ENCODE results near the gene ZCCHC9.
"Not testable (repeated sequence)": the region's sequence is repeated elsewhere in the genome, so short reads cannot be mapped to it uniquely, and the experiment has no call there.

ZCCHC9 gene

DNA sequence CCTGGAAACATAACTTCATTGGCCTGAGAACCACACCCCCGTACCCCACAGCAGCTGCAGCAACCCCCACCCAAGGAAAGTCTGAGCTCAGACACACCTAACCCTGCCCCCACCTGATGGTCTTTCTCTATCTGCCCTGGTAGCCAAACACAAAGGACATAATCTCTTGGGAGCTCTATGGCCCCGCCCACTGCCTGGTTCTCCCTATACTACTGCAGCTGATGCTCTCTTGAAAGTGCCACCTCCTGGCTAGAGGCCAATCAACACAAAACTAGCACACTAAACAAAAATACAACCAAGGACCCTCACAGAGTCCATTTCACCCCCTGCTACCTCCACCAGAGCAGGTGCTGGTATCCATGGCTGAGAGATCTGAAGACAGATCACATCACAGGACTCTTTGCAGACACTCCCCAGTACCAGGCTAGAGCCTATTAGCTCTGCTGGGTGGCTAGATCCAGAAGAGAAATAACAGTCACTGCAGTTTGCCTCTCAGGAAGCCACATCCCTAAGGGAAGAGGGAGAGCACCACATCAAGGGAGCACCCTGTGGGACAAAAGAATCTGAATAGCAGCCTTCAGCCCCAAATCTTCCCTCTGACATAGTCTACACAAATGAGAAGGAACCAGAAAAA lies 30.9 kb upstream of the ZCCHC9 start:
- not testable (repeated sequence) for H3K4me3 ChIP-seq (ENCODE audit: extremely low read depth, insufficient read depth, low read length, poor library complexity, severe bottlenecking); H3K36me3 ChIP-seq (ENCODE audit: control insufficient read depth, insufficient read depth, low read length); H3K27ac ChIP-seq (ENCODE audit: low read depth, low read length, severe bottlenecking); H3K9me3 ChIP-seq (ENCODE audit: control insufficient read depth, low read length)
- WGBS, 2 experiments (ENCODE audit: insufficient coverage in 2 of 2) = 75% methylated on average over 1 of the region's 2 CpGs; no CpG with 5 or more reads in 1 of the 2 experiments
- H3K4me1 ChIP-seq (ENCODE audit: control insufficient read depth, insufficient read depth, low read length, poor library complexity, severe bottlenecking) = peaks cover 13% of the 10 kb centered on the region

DNA sequence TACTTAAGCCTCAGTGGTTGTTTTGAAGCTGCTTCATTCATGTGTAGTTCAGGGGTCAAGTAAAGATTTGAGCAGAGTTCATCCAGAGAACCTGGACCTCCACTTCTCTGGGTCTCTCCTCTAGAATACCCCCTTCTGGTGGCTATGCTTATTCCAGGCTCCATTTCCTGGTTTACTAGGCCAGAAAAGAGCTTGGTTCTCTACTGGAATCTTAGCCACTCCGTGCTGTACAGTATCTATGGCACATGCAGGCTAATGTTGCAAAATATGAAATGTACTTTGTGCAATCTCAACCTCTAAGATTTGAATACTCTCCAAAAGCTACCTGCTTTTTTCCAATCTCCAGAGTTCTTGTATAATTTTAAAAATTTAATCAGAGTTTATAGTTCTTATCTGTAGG lies 17.4 kb upstream of the ZCCHC9 start:
- Histone ChIP-seq H3K36me3 (ENCODE audit: control insufficient read depth, insufficient read depth, low read length) (peaks cover 3% of the 10 kb centered on the region), H3K4me3 (ENCODE audit: extremely low read depth, insufficient read depth, low read length, poor library complexity, severe bottlenecking) (no peak overlapping the region), H3K9me3 (ENCODE audit: control insufficient read depth, low read length) (no peaks in the 10 kb centered on the region), H3K27ac (ENCODE audit: low read depth, low read length, severe bottlenecking) (no peak overlapping the region), H3K4me1 (ENCODE audit: control insufficient read depth, insufficient read depth, low read length, poor library complexity, severe bottlenecking) (no peaks in the 10 kb centered on the region)
- WGBS, 2 experiments (ENCODE audit: insufficient coverage in 2 of 2) = no CpG with 5 or more reads among the region's 1 CpG

DNA sequence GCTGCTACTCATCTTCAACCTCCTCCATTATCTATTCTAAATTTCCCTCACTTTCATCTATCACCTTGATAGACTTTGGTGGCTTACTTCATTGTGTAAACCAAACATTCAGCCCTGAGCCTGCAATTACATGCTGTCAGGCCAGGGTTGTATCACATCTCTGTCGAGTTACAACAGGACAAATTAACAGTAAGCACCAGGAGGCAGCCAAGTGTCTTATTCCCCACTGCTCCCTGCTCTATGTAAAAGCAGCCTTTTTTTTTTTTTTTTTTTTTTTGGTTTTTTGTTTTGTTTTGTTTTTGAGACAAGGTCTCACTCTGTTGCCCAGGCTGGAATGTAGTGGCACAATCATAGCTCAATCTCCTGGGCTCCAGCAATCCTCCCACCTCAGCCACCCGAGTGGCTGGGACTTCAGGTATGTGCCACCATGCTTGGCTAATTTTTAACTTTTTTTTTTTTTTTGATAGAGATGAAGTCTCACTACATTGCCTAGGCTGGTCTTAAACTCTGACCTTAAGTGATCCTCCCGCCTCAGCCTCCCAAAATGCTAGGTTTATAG lies 15.2 kb upstream of the ZCCHC9 start:
- Histone ChIP-seq H3K4me1 (ENCODE audit: control insufficient read depth, insufficient read depth, low read length, poor library complexity, severe bottlenecking) (no peaks in the 10 kb centered on the region), H3K36me3 (ENCODE audit: control insufficient read depth, insufficient read depth, low read length) (peaks cover 3% of the 10 kb centered on the region), H3K9me3 (ENCODE audit: control insufficient read depth, low read length) (no peaks in the 10 kb centered on the region), H3K27ac (ENCODE audit: low read depth, low read length, severe bottlenecking) (no peak overlapping the region), H3K4me3 (ENCODE audit: extremely low read depth, insufficient read depth, low read length, poor library complexity, severe bottlenecking) (no peak overlapping the region)
- 89 to 100% methylated on average over 1 of the region's 3 CpGs for WGBS, 2 experiments (ENCODE audit: insufficient coverage in 2 of 2)

DNA sequence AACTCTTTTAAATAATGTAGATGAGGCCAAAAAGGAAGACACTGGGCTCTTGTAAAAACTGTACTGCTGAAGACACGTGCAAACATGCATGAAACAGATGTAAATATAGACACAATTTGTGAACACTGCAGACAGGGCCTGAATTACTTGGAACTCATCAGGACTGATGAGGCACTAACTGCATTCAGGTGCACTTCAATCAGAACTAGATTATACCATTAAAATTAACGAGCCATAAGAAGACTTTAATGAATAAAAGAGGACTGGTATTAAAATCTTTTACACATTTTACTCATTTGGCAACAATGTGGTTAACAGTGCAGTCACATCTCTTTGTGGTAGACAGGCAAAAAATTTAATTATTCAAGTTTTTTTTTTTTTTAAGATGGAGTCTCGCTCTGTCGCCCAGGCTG lies 13.4 kb upstream of the ZCCHC9 start:
- no peak overlapping the region for H3K27ac ChIP-seq (ENCODE audit: low read depth, low read length, severe bottlenecking)
- H3K36me3 ChIP-seq (ENCODE audit: control insufficient read depth, insufficient read depth, low read length) = peaks cover 10% of the 10 kb centered on the region
- H3K9me3 ChIP-seq (ENCODE audit: control insufficient read depth, low read length) = peaks cover 16% of the 10 kb centered on the region
- no peak overlapping the region for H3K4me3 ChIP-seq (ENCODE audit: extremely low read depth, insufficient read depth, low read length, poor library complexity, severe bottlenecking)
- 87 to 90% methylated on average over 2 to 3 of the region's 4 CpGs for WGBS, 2 experiments (ENCODE audit: insufficient coverage in 2 of 2)
- H3K4me1 ChIP-seq (ENCODE audit: control insufficient read depth, insufficient read depth, low read length, poor library complexity, severe bottlenecking) = no peaks in the 10 kb centered on the region

DNA sequence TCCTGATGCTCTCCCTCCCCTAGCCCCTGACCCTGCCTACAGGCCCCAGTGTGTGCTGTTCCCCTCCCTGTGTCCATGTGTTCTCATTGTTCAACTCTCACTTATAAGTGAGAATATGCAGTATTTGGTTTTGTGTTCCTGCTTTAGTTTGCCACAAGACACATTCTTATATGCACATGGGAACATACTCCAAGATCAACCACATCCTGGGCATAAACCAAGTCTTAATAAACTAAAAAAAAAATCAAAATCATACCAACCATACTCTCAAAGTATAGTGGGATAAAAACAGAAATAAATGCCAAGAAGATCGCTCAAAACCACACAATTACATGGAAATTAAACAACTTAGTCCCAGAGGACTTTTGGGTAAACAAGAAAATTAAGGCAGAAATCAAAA lies 11.2 kb upstream of the ZCCHC9 start:
- H3K9me3 ChIP-seq (ENCODE audit: control insufficient read depth, low read length) = peaks cover 26% of the 10 kb centered on the region
- no peak overlapping the region for H3K27ac ChIP-seq (ENCODE audit: low read depth, low read length, severe bottlenecking)
- no peak overlapping the region for H3K4me3 ChIP-seq (ENCODE audit: extremely low read depth, insufficient read depth, low read length, poor library complexity, severe bottlenecking)
- peaks cover 10% of the 10 kb centered on the region for H3K36me3 ChIP-seq (ENCODE audit: control insufficient read depth, insufficient read depth, low read length)
- WGBS, 2 experiments (ENCODE audit: insufficient coverage in 2 of 2) = no CpG with 5 or more reads among the region's 1 CpG
- no peaks in the 10 kb centered on the region for H3K4me1 ChIP-seq (ENCODE audit: control insufficient read depth, insufficient read depth, low read length, poor library complexity, severe bottlenecking)

DNA sequence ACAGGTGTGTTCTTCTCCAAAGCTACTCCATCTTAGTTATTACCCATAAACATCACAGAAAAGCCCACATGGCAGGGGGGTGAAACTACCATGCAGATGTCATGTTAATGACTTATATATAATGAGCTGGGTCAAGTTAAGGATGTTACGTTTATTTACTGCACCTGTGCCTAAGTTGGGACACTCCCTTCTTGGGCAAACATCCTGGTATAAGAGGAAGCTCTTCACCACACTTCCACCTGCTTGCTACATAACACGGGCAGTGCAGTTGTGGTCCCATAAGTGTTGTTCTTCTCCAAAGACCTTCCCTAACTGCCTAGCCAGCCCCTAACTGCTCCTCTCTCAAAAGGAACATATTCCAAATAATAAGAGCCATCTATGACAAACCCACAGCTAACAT lies 9.3 kb upstream of the ZCCHC9 start:
- peaks cover 26% of the 10 kb centered on the region for H3K9me3 ChIP-seq (ENCODE audit: control insufficient read depth, low read length)
- H3K4me3 ChIP-seq (ENCODE audit: extremely low read depth, insufficient read depth, low read length, poor library complexity, severe bottlenecking) = no peak overlapping the region
- H3K27ac ChIP-seq (ENCODE audit: low read depth, low read length, severe bottlenecking) = no peak overlapping the region
- WGBS, 2 experiments (ENCODE audit: insufficient coverage in 2 of 2) = 75 to 100% methylated on average over 1 of the region's 2 CpGs
- peaks cover 7% of the 10 kb centered on the region for H3K36me3 ChIP-seq (ENCODE audit: control insufficient read depth, insufficient read depth, low read length)
- H3K4me1 ChIP-seq (ENCODE audit: control insufficient read depth, insufficient read depth, low read length, poor library complexity, severe bottlenecking) = no peaks in the 10 kb centered on the region

DNA sequence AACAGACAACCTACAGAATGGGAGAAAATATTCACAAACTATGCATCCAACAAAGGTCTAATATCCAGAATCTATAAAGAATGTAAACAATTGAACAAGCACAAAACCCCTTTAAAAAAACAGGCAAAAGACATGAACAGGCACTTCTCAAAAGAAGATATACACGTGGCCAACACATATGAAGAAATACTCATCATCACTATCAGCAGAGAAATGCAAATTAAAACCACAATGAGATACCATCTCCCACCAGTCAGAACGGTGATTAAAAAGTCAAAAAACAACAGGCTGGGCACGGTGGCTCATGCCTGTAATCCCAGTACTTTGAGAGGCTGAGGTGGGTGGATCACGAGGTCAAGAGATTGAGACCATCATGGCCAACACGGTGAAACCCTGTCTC lies 7.4 kb upstream of the ZCCHC9 start:
- H3K4me1 ChIP-seq (ENCODE audit: control insufficient read depth, insufficient read depth, low read length, poor library complexity, severe bottlenecking); H3K4me3 ChIP-seq (ENCODE audit: extremely low read depth, insufficient read depth, low read length, poor library complexity, severe bottlenecking); H3K27ac ChIP-seq (ENCODE audit: low read depth, low read length, severe bottlenecking); H3K36me3 ChIP-seq (ENCODE audit: control insufficient read depth, insufficient read depth, low read length): not testable (repeated sequence)
- peaks cover 26% of the 10 kb centered on the region for H3K9me3 ChIP-seq (ENCODE audit: control insufficient read depth, low read length)
- 96 to 97% methylated on average over 4 to 5 of the region's 5 CpGs for WGBS, 2 experiments (ENCODE audit: insufficient coverage in 2 of 2)

DNA sequence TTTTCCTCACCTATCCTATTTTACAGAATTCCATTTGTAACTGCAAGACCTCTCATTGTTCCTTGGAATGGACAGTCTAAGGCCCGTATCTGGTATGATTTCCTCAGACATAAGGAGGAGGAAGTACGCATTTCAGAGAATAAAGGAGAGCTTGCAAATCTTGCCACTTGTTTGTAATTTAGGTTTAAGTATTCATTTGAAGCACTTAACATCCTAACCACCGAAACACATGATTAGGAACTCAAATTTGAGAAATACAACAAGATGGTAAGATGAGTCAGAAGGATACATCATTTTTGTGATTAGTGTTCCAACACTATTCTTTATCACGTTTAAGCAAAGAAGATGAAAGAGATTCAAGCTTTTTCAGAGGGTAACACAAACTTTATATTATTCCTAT lies 3.9 kb upstream of the ZCCHC9 start:
- Histone ChIP-seq H3K9me3 (ENCODE audit: control insufficient read depth, low read length) (peaks cover 15% of the 10 kb centered on the region), H3K27ac (ENCODE audit: low read depth, low read length, severe bottlenecking) (peak overlapping the region; percentile 10), H3K4me3 (ENCODE audit: extremely low read depth, insufficient read depth, low read length, poor library complexity, severe bottlenecking) (no peak overlapping the region), H3K4me1 (ENCODE audit: control insufficient read depth, insufficient read depth, low read length, poor library complexity, severe bottlenecking) (peaks cover 6% of the 10 kb centered on the region), H3K36me3 (ENCODE audit: control insufficient read depth, insufficient read depth, low read length) (no peaks in the 10 kb centered on the region)
- 100% methylated on average over 1 of the region's 4 CpGs; no CpG with 5 or more reads in 1 of the 2 experiments for WGBS, 2 experiments (ENCODE audit: insufficient coverage in 2 of 2)

DNA sequence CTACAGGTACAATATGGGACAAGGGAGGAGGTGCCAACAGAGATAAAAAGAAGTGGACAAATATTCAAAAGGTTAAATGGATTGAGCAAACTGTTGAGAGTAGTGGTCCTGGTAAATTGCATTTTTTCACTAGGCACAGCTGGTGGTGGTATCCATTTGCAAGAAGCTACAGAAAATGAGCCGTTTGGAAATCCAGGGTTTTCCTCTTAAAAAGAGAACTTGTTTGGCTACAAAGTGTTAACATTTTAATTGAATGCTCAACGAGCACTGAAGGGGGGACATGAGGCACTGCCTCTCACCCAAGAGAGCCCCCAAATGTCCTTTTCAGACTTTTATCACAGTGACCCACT lies 491 bp upstream of the ZCCHC9 start:
- peak overlapping the region; percentile 95 for H3K27ac ChIP-seq (ENCODE audit: low read depth, low read length, severe bottlenecking)
- WGBS, 2 experiments (ENCODE audit: insufficient coverage in 2 of 2) = 0% methylated on average over 2 of the region's 2 CpGs

DNA sequence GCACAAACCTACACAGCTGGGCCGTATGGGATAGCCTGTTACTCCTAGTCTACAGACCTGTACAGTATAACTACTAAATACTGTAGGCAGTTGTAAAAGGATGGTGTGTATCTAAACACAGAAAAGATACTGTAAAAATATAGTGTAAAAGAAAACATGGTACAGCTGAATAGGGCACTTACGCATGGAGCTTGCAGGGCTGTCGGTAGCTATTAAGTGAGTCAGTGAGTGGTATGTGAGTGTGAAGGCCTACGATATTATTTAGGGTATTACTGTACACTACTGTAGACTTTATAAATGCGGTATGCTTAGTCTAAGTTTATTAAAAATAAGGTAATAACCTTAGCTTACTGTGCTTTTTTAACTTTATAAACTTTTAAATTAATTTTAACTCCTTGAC lies 1.2 kb downstream of the ZCCHC9 start:
- H3K4me3 ChIP-seq (ENCODE audit: extremely low read depth, insufficient read depth, low read length, poor library complexity, severe bottlenecking) = peak overlapping the region; percentile 83
- no peak overlapping the region for H3K27ac ChIP-seq (ENCODE audit: low read depth, low read length, severe bottlenecking)
- 94% methylated on average over 2 of the region's 5 CpGs; no CpG with 5 or more reads in 1 of the 2 experiments for WGBS, 2 experiments (ENCODE audit: insufficient coverage in 2 of 2)
- H3K4me1 ChIP-seq (ENCODE audit: control insufficient read depth, insufficient read depth, low read length, poor library complexity, severe bottlenecking) = peaks cover 6% of the 10 kb centered on the region
- peaks cover 14% of the 10 kb centered on the region for H3K36me3 ChIP-seq (ENCODE audit: control insufficient read depth, insufficient read depth, low read length)
- no peaks in the 10 kb centered on the region for H3K9me3 ChIP-seq (ENCODE audit: control insufficient read depth, low read length)

More for the DNA sequence above, 491 bp upstream of the ZCCHC9 start:
- no peaks in the 10 kb centered on the region for H3K9me3 ChIP-seq (ENCODE audit: control insufficient read depth, low read length)
- H3K36me3 ChIP-seq (ENCODE audit: control insufficient read depth, insufficient read depth, low read length) = peaks cover 14% of the 10 kb centered on the region
- H3K4me3 ChIP-seq (ENCODE audit: extremely low read depth, insufficient read depth, low read length, poor library complexity, severe bottlenecking) = peak overlapping the region; percentile 83
- H3K4me1 ChIP-seq (ENCODE audit: control insufficient read depth, insufficient read depth, low read length, poor library complexity, severe bottlenecking) = peaks cover 6% of the 10 kb centered on the region

DNA sequence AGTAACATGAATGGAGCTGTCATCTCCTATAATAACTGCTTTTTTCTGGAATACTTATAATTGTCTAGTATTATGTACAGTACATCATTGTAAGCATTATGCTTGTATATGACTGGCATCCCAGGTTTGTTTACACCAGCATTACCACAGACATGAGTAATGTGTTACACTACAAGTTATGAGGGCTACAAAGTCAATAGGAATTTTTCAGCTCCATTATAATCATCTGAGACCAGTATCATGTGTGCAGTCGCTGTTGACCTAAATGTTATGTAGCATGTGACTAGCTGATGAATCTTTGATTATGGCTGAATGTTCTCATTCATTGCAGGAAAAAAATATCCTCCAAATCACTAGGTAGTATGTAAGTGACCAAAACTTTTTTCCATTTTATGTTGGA lies 2.2 kb downstream of the ZCCHC9 start:
- Histone ChIP-seq H3K4me1 (ENCODE audit: control insufficient read depth, insufficient read depth, low read length, poor library complexity, severe bottlenecking) (peaks cover 6% of the 10 kb centered on the region), H3K9me3 (ENCODE audit: control insufficient read depth, low read length) (no peaks in the 10 kb centered on the region), H3K4me3 (ENCODE audit: extremely low read depth, insufficient read depth, low read length, poor library complexity, severe bottlenecking) (no peak overlapping the region), H3K36me3 (ENCODE audit: control insufficient read depth, insufficient read depth, low read length) (peaks cover 17% of the 10 kb centered on the region), H3K27ac (ENCODE audit: low read depth, low read length, severe bottlenecking) (no peak overlapping the region)
- WGBS, 2 experiments (ENCODE audit: insufficient coverage in 2 of 2) = no CpG with 5 or more reads among the region's 1 CpG
